ENCODE measurements around the gene TOR2A.
A peak's percentile ranks its signal among the peaks of the same experiment; 100 is the strongest.

Gene TOR2A

DNA sequence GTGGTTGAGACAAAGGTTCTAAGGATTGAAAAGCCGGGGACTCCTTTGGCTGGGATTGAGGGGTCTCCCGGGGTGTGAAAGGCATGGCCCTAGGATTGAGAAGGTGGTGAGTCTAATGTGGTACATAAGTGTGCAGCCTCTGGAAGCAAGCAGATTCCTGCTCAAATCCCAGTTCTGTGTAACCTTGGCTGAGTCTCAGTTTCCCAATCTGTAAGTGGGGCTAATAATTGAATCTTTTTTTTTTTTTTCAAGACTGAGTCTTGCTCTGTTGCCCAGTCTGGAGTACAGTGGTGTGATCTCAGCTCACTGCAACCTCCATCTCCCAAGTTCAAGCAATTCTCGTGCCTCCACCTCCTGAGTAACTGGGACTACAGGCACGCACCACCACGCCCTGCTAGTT is 37.5 kb upstream of the TOR2A start:
- Mint-ChIP-seq H3K27me3 (no peaks in the 10 kb centered on the region), H3K4me1 (ENCODE audit: low read depth) (peaks cover 67% of the 10 kb centered on the region), H3K4me3 (no peak overlapping the region), H3K9me3 (no peaks in the 10 kb centered on the region), H3K36me3 (ENCODE audit: low read depth) (peaks cover 16% of the 10 kb centered on the region), H3K27ac (no peak overlapping the region)

DNA sequence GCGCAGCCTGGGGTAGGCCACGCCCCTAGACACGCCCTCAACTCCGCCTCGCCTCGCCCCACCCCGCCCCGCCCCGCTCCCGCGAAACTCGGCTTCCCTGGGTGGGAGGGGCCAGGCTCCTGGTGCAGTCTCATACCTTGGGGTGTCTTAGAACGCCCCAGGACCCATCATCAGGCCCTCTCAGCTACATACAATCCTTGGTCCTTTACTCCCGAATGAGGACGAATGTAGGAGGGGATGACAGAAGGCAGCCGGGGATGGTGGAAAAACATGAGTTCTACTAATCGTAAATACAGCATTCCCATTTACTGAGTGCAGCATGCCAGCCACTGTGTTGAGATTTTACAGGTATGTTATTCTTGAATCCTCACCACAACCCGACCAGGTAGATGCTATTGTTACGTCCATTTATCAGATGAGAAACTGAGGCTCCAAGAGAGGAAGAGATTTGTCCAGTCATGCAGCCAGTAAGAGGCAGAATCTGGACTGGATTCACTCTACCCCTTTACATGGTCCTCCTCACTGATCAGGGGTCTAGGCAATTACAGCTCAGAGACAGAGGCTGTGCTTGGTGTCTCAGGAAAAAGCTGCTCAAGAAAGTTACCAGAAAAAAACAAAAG is 36.6 kb upstream of the TOR2A start:
- Mint-ChIP-seq H3K4me1 (ENCODE audit: low read depth) (peaks cover 69% of the 10 kb centered on the region), H3K36me3 (ENCODE audit: low read depth) (peaks cover 22% of the 10 kb centered on the region), H3K27me3 (no peaks in the 10 kb centered on the region), H3K9me3 (no peaks in the 10 kb centered on the region), H3K27ac (peak overlapping the region; percentile 81), H3K4me3 (peak overlapping the region; percentile 84)

DNA sequence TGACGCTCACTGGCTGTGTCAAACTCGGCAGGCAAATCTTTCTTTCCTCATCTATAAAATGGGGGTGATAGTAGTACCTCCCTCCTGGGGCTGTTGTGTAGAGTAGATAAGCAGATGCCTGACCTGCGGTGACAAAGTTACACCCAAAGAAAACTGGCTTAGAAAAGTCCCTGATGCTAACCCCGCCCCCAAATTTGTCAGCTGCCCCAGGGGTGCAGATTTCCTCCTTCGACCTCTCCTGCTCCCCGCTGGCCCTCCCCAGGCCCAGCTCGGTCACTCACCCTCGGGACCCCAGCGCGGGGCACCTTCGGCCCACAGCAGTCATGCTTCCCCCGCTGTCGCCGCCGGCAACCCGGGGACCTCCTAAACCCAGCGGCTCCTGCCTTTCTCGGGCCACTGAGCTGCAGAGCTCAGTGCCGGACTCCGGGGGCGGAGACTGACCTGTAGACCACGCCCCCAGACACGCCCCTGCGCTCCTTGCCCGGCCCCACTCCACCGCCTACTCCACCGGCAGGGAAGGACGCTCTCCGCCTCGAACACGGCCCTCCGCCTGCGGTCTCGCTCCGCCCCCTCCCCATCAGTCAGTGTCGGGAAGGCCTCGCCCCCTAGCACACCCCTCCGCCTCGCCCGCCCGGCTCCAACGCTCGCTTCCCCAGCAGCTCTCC is 35.9 kb upstream of the TOR2A start:
- Mint-ChIP-seq H3K27ac (peak overlapping the region; percentile 81), H3K27me3 (no peaks in the 10 kb centered on the region), H3K4me3 (peak overlapping the region; percentile 84), H3K4me1 (ENCODE audit: low read depth) (peaks cover 68% of the 10 kb centered on the region), H3K36me3 (ENCODE audit: low read depth) (peaks cover 27% of the 10 kb centered on the region), H3K9me3 (no peaks in the 10 kb centered on the region)

DNA sequence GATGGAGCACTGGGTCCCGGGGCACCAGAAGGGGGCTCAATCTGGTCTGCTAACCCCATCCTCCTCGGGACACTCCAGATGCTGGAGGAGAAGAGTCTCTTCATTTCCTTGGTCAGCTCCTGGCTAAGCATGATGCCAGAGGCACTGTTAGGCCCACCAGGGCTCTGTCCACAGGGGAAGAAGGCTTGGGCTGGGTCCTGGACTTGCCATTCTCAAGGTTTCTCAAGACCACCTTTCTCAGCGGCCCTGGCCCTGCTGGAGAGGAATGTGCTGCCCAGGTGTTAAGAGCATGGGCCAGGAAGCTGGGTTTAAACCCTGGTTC is 35.5 kb upstream of the TOR2A start:
- Mint-ChIP-seq H3K36me3 (ENCODE audit: low read depth) (peaks cover 32% of the 10 kb centered on the region), H3K27ac (peak overlapping the region; percentile 81), H3K9me3 (no peaks in the 10 kb centered on the region), H3K4me3 (peak overlapping the region; percentile 84), H3K27me3 (no peaks in the 10 kb centered on the region), H3K4me1 (ENCODE audit: low read depth) (peaks cover 70% of the 10 kb centered on the region)

DNA sequence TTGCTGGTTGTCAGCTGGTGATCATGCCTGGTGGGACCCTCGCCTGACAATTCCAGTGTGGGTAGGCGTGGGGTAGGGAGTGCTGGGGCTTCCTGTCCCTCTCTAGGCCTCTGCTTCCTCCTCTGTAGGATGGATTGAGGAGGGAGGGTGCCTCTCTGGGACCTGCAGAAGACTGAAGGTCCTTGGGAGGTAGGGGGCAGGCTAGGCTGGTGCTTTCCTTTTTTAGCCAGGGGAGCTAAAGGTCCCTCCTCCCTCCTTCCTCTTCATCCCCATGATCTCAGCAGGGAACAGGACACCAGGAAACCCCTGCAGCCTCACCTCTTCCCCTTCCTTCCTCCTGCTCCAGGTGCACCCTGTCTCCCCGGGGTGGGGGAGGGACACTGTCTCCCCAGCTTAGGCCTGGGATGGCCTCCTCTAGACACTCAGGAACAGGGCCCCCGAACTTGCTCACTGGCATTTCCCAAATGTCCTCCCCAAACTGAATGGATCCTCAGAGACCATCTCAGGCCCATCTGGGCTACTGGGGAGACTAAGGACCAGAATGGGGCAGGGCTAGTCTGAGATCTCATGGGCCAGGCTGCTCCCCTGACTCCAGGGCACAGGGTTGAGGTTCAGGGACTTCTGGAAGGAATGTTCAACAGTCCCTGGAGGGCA is 35.0 kb upstream of the TOR2A start:
- Mint-ChIP-seq H3K9me3 (no peaks in the 10 kb centered on the region), H3K4me1 (ENCODE audit: low read depth) (peaks cover 75% of the 10 kb centered on the region), H3K27me3 (no peaks in the 10 kb centered on the region), H3K27ac (peak overlapping the region; percentile 81), H3K4me3 (peak overlapping the region; percentile 84), H3K36me3 (ENCODE audit: low read depth) (peaks cover 37% of the 10 kb centered on the region)

DNA sequence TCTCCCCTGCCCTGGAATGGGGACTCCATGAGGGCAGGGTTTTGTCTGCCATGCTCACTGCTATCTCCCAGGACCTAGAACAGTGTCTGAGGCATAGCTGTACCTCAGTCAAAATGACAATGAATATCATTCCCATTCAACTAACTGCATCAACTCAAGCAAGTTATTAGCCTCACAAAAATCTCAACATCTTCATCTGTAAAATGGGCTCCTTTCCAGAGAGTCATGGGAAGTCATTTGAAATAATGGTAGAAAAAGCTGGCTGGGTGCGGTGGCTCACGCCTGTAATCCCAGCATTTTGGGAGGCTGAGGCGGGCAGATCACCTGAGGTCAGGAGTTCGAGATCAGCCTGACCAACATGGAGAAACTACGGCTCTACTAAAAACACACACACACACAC is 34.0 kb upstream of the TOR2A start:
- Mint-ChIP-seq H3K36me3 (ENCODE audit: low read depth) (peaks cover 35% of the 10 kb centered on the region), H3K4me1 (ENCODE audit: low read depth) (peaks cover 78% of the 10 kb centered on the region), H3K9me3 (no peaks in the 10 kb centered on the region), H3K27ac (peak overlapping the region; percentile 56), H3K4me3 (no peak overlapping the region), H3K27me3 (no peaks in the 10 kb centered on the region)

DNA sequence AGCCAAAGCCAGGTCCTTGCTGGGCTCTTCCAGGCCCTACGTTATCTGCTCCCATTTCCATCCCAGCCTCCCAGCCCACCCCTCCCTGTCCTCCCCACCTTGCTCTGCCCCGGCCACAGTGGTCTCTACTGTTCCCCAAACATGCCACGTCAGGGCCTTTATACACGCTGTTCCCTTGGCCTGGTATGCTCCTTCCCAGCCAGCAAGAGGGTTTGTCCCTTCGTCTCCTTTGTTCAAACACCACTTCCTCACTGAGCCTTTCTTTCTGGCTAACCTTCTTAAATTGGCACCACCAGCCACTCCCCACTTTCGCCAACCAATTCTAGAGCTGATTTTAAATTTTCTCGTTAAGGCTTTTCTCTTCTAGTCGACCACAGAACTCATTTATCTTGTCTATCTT is 33.6 kb upstream of the TOR2A start:
- Mint-ChIP-seq H3K9me3 (no peaks in the 10 kb centered on the region), H3K4me1 (ENCODE audit: low read depth) (peaks cover 76% of the 10 kb centered on the region), H3K27me3 (no peaks in the 10 kb centered on the region), H3K27ac (peak overlapping the region; percentile 56), H3K36me3 (ENCODE audit: low read depth) (peaks cover 32% of the 10 kb centered on the region), H3K4me3 (no peak overlapping the region)

DNA sequence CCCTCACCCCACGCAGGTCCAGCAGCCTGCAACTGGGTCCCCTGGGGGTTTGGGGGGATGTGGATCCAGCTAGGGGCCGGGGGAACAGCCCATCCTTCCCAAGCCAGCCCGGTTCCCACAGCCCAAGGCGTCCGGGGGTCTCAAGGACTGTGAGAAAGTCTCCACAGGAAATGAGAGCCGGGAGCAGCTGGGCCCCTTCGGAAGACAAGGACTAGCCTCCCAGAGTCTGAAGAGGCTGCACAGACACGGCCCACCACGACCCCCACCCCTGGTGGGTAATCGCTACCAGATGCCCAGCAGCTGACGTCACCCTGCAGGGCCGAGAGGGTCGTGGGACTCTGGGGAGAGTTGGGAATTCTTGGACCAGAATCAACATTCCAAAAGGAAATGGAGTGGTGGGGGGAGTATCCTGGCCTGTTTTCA is 32.8 kb upstream of the TOR2A start:
- no peaks in the 10 kb centered on the region for H3K27me3 Mint-ChIP-seq
- peak overlapping the region; percentile 83 for H3K27ac Mint-ChIP-seq
- H3K9me3 Mint-ChIP-seq = no peaks in the 10 kb centered on the region
- no peak overlapping the region for H3K4me3 Mint-ChIP-seq
- peaks cover 36% of the 10 kb centered on the region for H3K36me3 Mint-ChIP-seq (ENCODE audit: low read depth)
- H3K4me1 Mint-ChIP-seq (ENCODE audit: low read depth) = peaks cover 79% of the 10 kb centered on the region

DNA sequence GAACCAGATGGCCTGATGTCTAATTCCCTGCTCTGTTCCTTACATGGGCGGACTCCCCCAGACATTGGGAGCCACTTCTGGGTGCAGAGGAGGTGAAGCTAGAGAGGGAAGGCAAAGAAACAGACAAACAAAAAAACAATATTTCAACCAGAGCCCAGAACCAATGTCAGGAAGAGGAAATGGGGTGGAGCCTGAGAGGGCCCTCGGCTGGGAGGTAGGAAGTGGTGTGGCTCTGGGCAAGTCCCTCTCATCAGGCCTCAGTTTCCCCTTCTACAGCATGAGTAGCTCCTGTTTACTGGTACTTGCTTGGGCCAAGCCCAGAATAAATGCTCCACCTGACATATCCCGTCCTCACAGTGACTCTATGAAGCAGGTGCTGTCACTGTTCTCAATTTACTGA is 32.3 kb upstream of the TOR2A start:
- Mint-ChIP-seq H3K4me1 (ENCODE audit: low read depth) (peaks cover 78% of the 10 kb centered on the region), H3K4me3 (no peak overlapping the region), H3K36me3 (ENCODE audit: low read depth) (peaks cover 36% of the 10 kb centered on the region), H3K9me3 (no peaks in the 10 kb centered on the region), H3K27ac (peak overlapping the region; percentile 83), H3K27me3 (no peaks in the 10 kb centered on the region)

DNA sequence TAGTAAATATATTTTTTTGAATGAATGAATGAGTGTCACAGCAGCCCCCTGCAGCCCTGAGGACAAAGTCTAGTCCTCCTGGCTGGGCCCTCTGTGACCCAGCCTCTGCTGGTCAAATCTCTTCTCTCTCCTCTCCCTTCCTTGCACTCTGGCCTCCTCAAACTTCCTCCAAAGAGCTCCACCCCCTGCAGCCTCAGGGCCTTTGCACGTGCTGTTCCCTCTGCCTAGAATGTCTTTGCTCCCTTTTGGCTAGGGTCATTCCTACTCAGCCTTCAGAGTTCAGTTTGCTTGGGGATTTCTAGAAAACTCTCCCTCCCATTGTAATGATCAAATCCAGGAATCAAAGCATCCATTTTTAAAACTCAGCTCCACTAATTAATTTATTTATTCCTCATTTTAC is 30.3 kb upstream of the TOR2A start:
- Mint-ChIP-seq H3K4me1 (ENCODE audit: low read depth) (peaks cover 65% of the 10 kb centered on the region), H3K9me3 (no peaks in the 10 kb centered on the region), H3K27me3 (no peaks in the 10 kb centered on the region), H3K27ac (peak overlapping the region; percentile 81), H3K36me3 (ENCODE audit: low read depth) (peaks cover 36% of the 10 kb centered on the region), H3K4me3 (no peak overlapping the region)

DNA sequence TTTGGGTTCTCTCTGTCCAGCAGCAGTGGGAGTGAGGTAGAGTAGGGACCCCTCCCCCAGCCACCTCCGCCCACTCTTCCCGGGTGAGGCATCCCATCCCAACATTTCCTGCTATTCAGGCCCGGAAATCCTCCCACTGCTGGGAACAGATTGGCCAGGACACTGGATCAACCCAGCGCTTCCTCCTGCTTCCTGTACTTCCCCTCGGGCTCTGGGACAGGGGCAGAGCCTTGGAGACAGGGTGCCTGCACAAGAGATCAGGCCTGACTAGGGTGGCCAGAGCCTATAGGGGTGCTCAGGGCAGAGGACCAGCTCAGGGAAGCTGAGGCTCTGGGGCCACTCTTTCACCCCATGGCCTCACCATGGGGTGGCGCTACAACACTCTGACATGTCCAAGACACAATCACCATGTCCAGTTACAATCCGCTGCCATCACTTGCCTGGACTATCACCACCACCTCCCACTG is 28.9 kb upstream of the TOR2A start:
- Mint-ChIP-seq H3K27me3 (no peaks in the 10 kb centered on the region), H3K9me3 (no peaks in the 10 kb centered on the region), H3K4me3 (no peak overlapping the region), H3K27ac (peak overlapping the region; percentile 75), H3K4me1 (ENCODE audit: low read depth) (peaks cover 51% of the 10 kb centered on the region), H3K36me3 (ENCODE audit: low read depth) (peaks cover 34% of the 10 kb centered on the region)

DNA sequence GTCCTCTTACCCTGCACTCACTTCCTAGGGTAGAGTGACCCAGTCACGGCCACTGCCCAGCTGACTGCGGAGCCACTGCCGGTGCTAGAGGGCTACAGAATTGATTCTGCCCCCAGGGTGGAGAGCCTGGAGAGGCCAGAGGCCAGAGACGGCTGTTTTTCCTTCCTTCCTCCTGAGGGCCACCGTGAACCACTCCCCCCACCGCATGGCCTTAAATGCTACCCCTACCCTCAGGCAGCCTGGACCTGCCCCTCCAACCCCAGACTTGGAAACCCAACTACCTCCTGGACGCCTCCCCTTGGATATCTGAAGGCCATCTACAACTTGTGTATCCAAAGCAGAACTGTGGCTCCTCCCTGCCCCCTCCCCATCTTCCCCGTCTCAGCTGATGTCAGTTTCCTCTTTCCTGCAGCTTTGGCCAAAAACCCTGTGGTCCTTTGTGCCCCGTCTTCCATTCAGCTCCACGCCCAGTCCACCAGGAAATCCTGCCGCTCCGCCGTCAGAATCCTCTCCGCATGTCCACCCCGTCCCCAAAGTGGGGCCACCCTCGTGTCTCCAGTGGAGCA is 27.1 kb upstream of the TOR2A start:
- H3K9me3 Mint-ChIP-seq = no peaks in the 10 kb centered on the region
- no peaks in the 10 kb centered on the region for H3K27me3 Mint-ChIP-seq
- H3K4me1 Mint-ChIP-seq (ENCODE audit: low read depth) = peaks cover 38% of the 10 kb centered on the region
- H3K27ac Mint-ChIP-seq = peak overlapping the region; percentile 9
- no peak overlapping the region for H3K4me3 Mint-ChIP-seq
- peaks cover 31% of the 10 kb centered on the region for H3K36me3 Mint-ChIP-seq (ENCODE audit: low read depth)

DNA sequence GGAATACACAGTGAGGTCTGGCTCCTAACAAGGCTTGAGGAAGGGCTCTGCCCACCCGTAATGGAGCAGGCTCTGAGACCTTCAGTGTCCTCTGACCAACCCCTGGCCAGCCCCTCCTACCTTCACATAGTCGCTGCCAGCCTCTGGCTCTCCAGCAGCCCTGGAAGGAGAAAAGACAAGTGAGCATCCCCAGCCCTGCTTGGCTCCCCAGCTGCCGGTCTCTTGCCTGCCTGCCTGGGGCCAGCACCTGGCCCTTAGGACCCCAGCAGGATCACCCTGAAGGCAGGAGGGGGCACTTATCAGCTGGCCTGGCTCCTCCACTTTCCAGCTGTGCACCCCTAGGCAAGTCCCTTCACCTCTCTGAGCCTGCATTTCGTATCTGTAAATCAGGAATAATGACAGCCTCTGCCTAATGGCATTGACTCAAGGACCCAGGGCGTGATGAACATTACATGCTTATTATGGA is 26.4 kb upstream of the TOR2A start:
- H3K9me3 Mint-ChIP-seq = no peaks in the 10 kb centered on the region
- peaks cover 33% of the 10 kb centered on the region for H3K4me1 Mint-ChIP-seq (ENCODE audit: low read depth)
- H3K4me3 Mint-ChIP-seq = no peak overlapping the region
- H3K27ac Mint-ChIP-seq = peak overlapping the region; percentile 5
- H3K27me3 Mint-ChIP-seq = no peaks in the 10 kb centered on the region
- H3K36me3 Mint-ChIP-seq (ENCODE audit: low read depth) = peaks cover 25% of the 10 kb centered on the region

DNA sequence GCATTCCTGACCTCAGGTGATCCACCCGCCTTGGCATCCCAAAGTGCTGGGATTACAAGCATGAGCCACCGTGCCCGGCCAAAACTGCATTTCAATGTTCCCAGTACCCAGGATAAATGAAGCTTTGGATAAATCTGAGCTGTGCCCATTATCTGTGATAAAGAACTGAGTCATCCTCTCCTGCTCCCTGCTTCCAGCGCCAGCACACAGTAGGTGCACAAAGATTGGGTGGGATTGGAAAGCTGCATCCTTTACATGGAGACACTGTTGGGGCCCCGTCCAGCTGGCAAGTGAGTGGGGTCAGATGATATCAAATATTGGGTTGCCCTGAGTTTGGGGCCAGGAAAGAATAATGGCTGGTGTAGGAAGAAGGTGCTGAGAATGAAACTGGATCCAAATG is 26.0 kb upstream of the TOR2A start:
- peak overlapping the region; percentile 8 for H3K27ac Mint-ChIP-seq
- peaks cover 28% of the 10 kb centered on the region for H3K4me1 Mint-ChIP-seq (ENCODE audit: low read depth)
- no peak overlapping the region for H3K4me3 Mint-ChIP-seq
- H3K9me3 Mint-ChIP-seq = no peaks in the 10 kb centered on the region
- H3K27me3 Mint-ChIP-seq = no peaks in the 10 kb centered on the region
- peaks cover 20% of the 10 kb centered on the region for H3K36me3 Mint-ChIP-seq (ENCODE audit: low read depth)

DNA sequence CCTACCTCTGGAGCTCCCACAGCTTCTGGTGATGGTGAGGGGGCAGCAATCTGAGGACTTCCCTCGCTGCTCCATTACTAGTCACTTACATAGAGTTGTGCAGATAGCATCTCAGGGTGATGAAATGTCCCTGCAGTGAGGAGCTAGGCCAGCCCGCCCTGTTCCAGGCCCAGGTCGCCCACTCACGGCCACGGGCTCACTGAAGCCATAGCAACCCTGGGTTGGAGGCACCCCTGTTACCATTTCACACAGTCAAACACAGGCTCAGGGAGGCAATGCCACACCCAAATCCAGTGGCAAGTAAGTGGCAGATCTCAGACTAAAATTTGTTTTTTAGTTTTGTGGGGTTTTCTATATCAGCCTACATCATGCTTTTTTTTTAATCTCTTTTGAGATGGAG is 23.7 kb upstream of the TOR2A start:
- H3K4me1 Mint-ChIP-seq (ENCODE audit: low read depth) = peaks cover 10% of the 10 kb centered on the region
- peak overlapping the region; percentile 24 for H3K27ac Mint-ChIP-seq
- H3K4me3 Mint-ChIP-seq = no peak overlapping the region
- H3K9me3 Mint-ChIP-seq = no peaks in the 10 kb centered on the region
- no peaks in the 10 kb centered on the region for H3K27me3 Mint-ChIP-seq
- H3K36me3 Mint-ChIP-seq (ENCODE audit: low read depth) = peaks cover 9% of the 10 kb centered on the region
